DMS 273 treated with DMSO at 0.1 percent for 48 hours (cell line): ENCODE data around the gene GLS.
"Not testable (repeated sequence)": the region's sequence is repeated elsewhere in the genome, so short reads cannot be mapped to it uniquely, and the experiment has no call there.

ENCODE experiments used
- DNase-seq: peaks from one replicate; lab custom pipeline; 2025; lab: John Stamatoyannopoulos, UW

Gene GLS

DNA sequence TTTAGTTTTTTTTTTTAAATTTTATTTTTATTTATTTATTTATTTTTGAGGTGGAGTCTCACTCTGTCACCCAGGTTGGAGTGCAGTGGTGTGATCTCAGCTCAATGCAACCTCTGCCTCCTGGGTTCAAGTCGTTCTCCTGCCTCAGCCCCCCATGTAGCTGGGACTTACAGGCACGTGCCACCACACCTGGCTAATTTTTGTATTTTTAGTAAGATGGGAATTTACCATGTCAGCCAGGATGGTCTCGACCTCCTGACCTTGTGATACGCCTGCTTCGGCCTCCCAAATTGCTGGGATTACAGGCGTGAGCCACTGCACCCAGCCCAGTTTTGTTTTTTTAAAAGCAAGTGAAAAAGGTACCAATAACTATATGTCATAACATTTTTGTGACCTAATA lies 5.2 kb downstream of the GLS start:
- DNase-seq, result not testable (repeated sequence)

DNA sequence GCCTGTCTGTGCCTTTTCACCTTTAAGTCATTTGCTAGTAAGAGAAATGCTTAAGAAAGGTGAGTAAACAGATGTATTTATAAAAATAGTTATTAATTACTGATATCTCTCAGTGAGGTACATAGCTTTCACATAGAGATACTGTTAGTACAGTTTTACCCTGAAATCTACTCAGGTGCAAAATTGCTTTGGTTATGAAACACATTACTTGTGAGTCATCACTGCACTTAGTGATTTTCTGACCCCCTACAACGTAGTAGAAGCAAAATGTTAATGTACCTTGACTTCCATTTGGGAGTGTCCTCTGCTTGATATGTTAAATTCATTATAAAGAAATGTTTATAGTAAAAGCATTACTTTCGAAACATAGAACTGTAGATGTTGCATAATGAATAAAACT lies 6.5 kb downstream of the GLS start:
- no peak for DNase-seq

DNA sequence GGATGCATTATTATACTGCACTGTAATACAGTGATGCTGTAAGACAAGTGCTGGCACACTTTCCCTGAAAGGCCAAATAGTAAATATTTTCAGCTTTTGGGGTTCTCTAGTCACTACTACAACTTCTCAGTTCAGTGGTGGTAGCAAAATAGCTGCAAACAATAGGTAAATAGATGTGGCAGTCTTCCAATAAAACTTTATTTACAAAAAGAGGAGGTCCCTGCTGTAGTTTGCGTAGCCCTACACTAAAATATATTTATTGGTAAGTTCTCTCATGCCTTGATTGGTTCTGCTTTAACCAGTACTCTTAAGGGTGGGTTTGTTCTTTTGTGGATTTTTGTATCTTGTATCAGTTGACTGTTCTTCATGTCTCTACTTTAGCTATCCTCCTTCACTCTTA lies 7.8 kb downstream of the GLS start:
- no peak for DNase-seq

DNA sequence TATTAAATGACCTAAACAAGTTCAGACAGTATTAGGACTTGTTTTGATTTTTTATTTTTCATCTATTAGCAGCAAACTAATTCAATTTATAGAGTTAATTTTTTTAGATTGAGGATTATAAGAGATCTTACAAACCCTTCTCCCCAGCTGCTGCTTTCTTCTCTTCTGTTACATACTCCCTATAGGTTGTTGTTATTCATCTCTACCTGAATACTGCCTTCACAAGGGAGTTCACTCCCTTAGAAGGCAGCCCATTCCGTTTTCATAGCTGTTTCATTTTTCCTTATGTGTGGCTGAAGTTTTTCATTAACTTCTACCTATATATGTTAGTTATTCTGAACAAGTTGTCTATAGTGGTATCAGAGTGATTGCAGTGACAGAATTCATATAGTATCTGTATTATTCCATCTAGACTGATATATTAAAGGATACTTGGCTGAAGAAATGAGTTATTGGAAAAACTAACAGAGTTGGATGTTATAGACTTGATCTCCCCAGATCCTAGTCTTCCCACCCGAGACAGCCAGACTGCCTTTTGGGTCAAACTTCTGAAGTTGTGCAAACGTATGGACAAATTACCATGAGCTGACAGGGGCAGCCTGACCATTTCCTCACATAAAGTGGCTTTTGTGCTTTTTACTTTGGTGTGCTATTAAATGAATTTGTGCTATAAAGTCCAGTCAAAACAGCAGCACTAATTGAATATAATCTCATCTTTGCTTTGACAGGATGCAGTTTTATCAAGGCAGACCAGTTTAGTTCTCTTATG lies 8.7 kb downstream of the GLS start:
- DNase-seq, result no peak

DNA sequence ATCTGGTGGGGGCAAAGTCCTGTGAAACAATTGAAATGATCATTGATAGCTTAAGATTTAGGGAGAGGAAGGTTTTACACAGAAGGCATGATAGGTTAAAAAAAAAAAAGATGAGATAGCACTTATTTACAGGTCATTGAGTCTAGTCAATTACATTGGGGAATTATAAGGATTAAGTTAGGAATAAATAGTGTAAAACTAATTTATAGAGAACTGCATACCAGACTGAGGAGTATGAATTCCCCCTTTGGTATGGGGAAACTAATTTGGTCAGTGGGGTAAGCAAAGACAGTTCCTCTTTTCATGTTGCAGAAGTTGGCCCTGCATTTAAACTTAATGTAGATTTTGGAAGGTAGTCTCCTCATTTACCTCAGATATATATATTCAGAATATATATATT lies 10.8 kb downstream of the GLS start:
- no peak for DNase-seq

DNA sequence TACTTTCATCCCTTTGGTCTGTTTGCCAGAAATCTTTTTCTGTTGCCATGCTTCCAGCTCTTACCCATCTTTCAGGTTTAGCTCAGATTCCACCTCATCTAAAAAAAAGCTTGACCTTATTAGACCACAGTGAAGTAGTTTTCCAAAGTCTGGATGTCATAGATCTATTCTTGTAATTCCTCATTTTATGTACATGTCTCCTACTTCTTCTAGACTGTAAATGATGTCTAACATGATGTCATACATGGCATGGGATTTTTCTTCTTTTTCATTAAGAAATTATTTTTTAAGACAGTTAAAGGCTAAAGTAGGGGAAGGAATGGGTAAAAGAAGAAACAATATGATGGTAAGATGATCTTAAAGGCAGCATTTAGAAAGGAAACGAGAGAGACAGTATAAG lies 11.3 kb downstream of the GLS start:
- DNase-seq, result no peak

DNA sequence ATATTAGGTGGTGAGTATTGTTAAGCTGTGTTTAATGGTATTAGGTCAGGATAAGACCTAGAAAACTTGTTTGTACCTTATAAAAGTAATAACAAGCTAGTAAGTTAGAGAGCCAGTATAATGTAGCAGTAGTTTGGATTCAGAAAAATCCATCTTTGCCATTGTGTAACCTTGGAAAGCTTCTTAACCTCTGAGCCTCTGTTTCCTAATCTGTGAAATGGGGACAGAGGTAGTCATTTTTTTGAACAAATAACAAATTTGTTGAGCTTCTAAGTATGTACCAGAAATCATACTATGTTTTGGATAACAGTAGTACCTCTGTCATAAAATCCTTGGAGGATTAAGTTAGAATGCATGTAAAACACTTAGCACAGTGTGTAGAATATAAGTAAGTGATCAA lies 12.5 kb downstream of the GLS start:
- no peak for DNase-seq

DNA sequence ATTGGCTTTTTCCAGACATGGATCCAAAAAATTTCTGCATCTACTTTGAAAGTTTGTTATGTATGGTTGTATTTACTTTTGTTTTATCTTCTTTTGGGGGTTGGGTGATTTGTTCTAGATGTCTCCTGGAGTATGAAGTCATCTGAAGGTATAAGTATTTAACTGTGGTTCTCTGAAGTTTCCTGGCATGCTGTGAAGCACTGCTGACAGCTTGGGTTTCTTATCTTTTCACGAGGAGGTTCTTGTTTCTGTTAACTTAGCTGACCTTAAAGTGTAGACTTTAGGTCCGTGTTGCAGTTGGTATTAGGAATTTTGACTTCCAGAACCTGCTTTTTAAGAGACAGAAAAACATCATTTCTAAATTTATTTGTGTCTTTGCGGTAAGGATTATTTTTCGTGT lies 15.9 kb downstream of the GLS start:
- DNase-seq, result no peak

DNA sequence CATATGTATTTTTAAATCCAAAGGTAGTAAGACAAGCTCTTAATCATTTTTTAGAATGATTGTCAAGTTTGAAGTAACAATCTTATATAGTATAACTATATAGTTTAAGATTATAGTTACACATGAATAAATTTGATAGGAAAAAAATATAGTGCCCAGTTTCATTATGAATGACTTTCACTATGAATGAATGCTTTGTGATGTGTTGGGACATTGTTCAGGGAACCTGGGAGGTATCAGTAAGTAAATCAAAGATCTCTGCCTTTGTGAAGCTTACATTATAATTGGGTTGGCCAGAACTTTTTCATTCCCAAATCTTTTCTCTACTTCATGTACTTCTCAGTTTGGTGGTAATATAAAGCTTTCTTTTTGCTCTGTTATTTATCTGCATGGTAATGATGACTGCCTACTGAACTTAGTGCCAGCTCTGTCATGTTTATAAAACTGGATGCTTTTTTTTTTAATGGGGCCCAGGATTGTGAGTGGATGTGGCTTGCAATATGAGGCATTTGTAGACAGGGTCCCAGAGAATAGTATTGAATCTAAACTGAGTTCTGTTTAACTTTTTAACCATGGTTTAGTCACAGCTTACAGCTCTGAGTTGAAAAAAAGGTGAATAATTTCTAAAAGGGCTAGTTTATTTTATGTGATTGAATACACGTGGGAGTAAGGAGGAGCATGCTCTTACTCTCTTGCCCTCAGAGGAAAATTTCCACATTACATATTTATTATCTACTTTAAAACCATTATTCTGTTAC lies 23.3 kb downstream of the GLS start:
- DNase-seq, result no peak

DNA sequence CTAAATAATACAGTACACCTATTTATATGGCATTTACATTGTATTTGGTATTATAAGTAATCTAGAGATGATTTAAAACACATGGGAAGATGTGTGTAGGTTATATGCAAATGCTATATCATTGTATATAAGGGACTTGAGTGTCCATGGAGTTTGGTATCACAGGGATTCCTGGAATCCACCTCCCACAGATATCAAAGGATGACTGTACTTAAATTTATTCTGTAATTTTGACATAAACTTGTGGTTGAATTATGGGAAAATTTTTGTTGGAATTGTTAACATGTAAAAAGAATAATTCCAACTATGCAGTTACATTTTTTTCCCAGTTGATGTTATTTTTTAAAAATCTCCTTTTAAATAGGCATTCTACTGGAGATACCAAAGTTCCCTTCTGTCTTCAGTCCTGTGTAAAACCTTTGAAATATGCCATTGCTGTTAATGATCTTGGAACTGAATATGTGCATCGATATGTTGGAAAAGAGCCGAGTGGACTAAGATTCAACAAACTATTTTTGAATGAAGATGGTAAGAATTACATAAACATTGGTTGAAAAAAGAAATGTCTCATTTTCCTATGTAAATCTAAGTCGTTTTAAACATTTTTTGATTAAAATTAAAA lies 24.1 kb downstream of the GLS start:
- no peak for DNase-seq

DNA sequence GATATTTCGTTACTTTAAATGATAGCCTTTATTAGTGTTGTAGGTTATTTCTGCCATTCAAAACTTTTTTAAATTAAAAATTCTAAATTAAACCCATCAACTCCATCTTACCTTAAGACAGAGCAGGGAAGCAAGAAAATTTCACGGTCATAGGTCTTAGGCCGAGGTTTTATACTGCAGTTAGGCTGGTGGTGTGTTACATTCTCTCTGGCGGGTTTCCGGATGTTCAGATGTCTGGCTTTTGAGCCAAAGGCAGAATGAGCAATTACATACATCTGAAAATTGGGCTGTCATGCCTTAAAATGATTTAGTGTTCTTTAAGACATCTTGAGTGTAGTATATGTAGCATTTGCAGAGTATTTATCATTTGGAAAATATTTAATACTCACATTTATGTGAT lies 27.9 kb downstream of the GLS start:
- no peak for DNase-seq

DNA sequence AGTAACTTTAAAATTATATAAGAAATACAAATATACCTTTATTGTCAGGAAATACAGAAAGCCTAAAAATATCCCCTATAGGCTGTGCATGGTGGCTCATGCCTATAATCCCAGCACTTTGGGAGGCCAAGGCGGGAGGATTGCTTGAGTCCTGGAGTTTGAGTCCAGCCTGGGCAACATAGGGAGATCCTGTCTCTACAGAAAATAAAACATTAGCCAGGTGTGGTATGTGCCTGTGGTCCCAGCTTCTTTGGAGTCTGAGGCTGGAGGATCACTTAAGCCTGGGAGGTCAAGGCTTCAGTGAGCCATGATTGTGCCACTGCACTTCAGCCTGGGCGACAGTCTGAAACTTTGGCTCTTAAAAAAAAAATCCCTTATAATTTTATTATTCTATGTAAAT lies 29.1 kb downstream of the GLS start:
- DNase-seq, result no peak

DNA sequence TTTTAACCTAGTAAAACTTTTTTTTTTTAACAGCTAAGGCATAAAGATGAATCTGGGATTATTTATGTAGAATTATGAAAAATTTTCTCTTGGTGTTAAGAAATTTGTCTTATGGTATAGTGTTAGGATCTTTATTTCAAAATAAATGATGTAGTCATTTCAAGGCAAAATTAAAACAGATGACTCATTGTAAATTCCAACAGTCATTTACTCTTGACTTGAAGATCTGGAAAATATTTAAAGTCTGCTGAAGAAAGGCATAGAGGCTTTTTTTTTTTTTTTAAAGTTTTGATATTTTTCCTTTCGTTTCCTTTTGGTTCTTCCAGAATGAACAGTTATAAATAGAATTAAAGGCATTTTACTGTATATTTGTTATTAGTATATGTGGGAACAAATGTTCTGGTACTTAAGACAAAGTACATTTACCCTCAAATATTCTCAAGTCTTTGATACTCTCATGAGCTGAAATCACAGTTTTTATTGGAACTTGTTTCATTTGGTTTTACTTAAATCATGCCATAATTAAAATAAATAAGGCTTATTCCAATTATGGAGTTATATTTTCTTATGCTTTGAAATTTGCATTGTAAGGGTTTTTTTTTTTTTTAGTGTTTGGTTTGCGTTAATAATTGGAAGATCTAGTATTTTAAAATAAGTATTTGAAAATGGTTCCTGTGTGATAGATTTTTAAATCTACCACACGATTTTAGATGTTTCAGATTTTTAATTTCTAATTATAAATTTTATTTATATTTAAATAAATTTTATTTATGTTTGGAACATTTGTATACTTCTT lies 29.9 kb downstream of the GLS start:
- DNase-seq, result no peak

DNA sequence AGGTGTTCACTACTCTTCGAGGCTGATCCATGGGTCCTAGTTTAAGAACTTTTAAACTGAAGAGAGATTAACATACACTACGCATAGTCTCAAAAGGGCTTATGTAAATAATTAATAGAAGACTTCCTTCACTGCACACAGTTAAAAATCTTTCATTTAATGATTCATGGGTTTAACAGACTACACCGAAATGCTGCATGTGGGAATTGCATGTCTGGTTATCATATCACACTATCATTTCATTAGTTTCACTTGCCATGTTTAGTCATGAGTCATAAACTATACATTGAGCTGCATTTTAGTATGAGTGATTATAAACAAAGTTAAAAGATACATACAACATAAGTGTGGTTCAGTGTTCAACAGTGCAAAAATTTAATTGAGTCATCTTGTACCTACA lies 31.2 kb downstream of the GLS start:
- no peak for DNase-seq

DNA sequence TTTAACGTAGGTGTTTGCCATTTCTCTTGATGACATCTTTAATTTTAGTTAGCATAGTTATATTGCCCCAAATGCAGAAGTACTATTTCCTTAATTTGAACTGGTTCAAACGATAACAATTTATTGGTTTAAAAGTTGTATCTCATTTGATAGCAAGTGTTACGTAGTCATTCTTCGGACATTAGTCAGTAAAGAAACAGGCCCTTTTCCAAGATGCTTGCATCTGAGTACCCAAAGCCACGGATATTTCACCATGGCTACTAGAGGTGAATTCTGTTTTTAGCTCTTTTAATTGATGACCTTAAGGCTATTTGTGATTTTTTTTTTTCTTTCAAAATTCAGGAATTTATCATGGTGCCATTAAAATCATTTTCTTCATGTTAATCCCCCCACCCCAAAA lies 32.1 kb downstream of the GLS start:
- DNase-seq, result no peak

DNA sequence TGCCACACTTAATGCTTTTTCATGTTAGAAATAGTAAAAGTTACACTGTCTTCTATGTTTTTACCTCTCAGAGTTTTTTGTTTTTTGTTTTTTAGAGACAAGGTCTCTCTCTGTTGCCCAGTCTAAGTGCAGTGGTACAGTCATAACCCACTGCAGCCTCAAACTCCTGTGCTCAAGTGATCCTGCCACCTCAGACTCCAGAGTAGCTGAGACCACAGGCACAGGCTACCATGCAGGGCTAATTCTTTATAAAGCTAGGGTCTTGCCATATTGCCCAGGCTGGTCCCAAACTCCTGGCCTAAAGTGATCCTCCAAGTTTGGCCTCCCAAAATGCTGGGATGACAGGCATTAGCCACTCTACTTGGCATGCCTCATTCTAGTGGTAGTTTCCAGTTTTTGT lies 33.1 kb downstream of the GLS start:
- no peak for DNase-seq

DNA sequence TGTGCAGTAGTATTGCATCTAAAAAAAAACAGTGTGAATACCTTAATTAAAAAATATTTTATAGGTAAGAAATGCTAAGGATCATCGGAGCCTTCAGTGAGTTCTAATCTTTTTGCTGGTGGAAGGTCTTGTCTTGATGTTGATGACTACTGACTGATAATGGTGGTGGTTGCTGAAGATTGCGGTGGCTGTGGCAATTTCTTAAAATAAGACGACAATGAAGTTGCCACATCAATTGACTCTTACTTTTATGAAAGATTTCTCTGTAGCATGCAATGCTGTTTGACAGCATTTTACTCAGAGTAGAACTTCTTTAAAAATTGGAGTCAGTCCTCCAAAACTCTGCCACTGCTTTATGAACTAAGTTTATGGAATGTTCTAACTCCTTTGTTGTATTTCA lies 36.2 kb downstream of the GLS start:
- no peak for DNase-seq

DNA sequence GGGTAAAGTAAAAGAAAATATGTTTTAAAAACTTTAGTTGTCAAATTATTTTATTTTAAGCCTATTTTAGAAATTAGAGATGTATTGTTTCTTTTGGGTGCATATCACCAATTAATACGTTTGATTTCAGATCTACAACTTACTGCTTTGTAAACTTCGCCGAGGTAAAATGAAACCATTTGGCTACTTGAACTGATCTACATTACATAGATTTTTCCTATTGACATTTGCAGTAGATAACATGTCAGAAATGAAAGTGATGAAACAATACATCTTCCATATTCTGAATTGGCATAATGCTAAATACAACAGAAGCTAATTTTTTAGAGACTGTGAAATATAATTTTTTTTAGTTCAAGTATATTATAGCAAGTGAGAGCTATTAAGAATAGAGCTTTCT lies 39.5 kb downstream of the GLS start:
- DNase-seq, result no peak

DNA sequence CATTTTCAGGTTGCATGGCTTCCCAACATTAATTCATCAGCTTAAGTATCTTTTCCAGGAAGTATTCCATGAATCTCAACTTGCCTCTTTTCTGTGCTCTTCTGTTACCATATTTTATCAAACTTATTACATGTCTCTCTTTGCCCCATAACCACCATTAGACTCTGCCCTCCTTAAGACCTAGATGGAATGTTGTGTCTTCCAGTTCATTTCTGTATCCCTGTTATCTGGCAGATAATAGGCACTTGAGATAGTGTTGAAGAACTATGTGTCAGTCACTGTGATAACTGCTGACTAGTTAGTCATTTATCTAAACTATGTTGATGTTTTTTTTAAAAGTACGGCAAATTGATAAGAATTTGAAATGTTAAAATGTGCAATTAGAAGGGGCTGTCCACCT lies 41.8 kb downstream of the GLS start:
- DNase-seq, result no peak

DNA sequence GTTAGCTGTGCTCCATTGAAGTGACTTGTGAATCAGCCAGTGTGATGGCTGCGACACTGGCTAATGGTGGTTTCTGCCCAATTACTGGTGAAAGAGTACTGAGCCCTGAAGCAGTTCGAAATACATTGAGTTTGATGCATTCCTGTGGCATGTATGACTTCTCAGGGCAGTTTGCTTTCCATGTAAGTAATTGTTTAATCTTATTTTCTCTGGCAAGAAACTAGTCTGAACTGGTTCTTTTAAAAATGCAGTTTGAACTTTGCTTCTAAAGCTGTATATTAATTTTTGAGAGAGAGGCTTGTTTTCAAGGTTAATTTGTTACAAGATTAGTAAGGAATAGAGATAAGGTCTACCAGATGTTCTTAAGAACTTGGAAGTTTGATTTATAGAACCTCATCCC lies 46.7 kb downstream of the GLS start:
- no peak for DNase-seq

DNA sequence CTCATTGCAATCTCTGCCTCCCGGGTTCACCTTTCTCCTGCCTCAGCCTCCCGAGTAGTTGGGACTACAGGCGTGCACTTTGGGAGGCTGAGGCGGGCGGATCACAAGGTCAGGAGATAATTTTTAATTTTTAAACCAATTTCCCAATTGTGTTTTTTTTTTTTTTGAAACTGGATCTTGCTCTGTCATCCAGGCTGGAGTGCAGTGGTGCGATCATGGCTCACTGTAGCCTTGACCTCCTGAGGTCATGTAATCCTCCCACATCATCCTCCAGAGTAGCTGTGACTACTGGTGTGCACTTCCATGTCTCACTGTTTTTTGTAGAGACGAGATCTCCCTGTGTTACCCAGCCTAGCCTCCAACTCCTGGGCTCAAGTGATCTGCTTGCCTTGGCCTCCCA lies 49.3 kb downstream of the GLS start:
- DNase-seq, result no peak

DNA sequence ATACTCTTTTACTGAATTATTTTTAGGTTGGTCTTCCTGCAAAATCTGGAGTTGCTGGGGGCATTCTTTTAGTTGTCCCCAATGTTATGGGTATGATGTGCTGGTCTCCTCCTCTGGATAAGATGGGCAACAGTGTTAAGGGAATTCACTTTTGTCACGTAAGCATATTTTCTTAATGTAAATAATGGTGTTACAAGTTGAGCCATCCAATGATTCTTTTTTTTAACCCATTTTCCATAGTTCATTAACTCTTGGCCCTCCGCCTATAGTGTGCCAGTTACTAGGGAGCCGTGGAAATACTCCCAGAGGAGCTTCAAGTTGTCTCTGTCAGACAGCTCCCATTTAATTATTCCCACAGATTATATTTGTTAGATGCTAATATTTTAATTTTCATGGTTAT lies 49.8 kb downstream of the GLS start:
- DNase-seq, result no peak

DNA sequence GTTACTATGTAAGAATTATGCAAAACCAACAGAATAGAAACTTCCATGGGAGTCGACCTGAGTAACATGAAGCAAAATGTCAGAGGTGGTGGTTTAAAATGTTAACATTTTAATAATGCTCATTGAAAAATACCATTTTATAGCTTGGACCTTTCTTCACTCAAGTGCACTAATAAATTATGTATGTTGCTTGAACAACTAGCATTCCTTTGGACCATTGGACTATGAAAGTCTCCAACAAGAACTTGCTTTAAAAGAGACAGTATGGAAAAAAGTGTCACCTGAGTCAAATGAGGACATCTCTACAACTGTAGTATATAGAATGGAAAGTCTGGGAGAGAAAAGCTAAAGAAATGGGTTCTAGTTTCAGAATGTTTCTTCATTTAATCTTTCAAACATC lies 51.9 kb downstream of the GLS start:
- no peak for DNase-seq
